ENCODE results near the gene COG5. TPM values are rescaled to one million over a fixed set of nuclear protein-coding genes. Genes with fewer than 3 reads are reported as not detected.
A peak's percentile ranks its signal among the peaks of the same experiment; 100 is the strongest.

COG5 gene
- total and polyA plus RNA-seq, 11 donors = 9.4 to 61.6 (median 42.1) TPM

GRCh38 chr7:107187774-107188173, 375.9 kb downstream of the COG5 start:
- H3K4me1 ChIP-seq = peaks cover 0 to 11% (median 0%) of the 10 kb centered on the region in 12 donors
- no peaks in the 10 kb centered on the region for H3K27me3 ChIP-seq
- H3K27ac ChIP-seq = no peak overlapping the region
- 67 to 75% (median 70%) methylated on average over 2 of the region's 2 CpGs for WGBS, 4 donors
- DNase-seq (no peak), ATAC-seq (no peak)
- H3K9me3 ChIP-seq = no peaks in the 10 kb centered on the region
- intact Hi-C loops (cut with DNase I) = loop anchor here in 2 of 10 donors (10.0 kb wide), 2 partner anchors 397 to 417 kb away; partner anchors contain the start of gene BCAP29 (in 1 of the 2)
- no peak overlapping the region for H3K4me3 ChIP-seq
- no peak for TF ChIP-seq POLR2A (IDR thresholded peaks at IDR 0.05)
- no peak for TF ChIP-seq CTCF (IDR thresholded peaks at IDR 0.05)
- H3K36me3 ChIP-seq = peaks cover 0 to 100% (median 100%) of the 10 kb centered on the region in 9 donors

GRCh38 chr7:107186240-107186639, 377.5 kb downstream of the COG5 start:
- H3K27me3 ChIP-seq = no peaks in the 10 kb centered on the region
- DNase-seq (no peak), ATAC-seq (no peak)
- no peak overlapping the region for H3K4me3 ChIP-seq
- intact Hi-C loops (cut with DNase I) = loop anchor here in 2 of 10 donors (10.0 kb wide), 2 partner anchors 399 to 419 kb away; partner anchors contain the start of gene BCAP29 (in 1 of the 2)
- H3K9me3 ChIP-seq = no peaks in the 10 kb centered on the region
- TF ChIP-seq POLR2A (IDR thresholded peaks at IDR 0.05) = no peak
- TF ChIP-seq CTCF (IDR thresholded peaks at IDR 0.05) = no peak
- no peak overlapping the region for H3K27ac ChIP-seq
- H3K36me3 ChIP-seq = peaks cover 0 to 100% (median 100%) of the 10 kb centered on the region in 9 donors
- 94 to 96% (median 95%) methylated on average over 4 of the region's 4 CpGs for WGBS, 4 donors
- peaks cover 0 to 24% (median 4%) of the 10 kb centered on the region in 12 donors for H3K4me1 ChIP-seq

GRCh38 chr7:107185716-107186115, 378.0 kb downstream of the COG5 start:
- TF ChIP-seq CTCF (IDR thresholded peaks at IDR 0.05) (no peak), POLR2A (IDR thresholded peaks at IDR 0.05) (no peak)
- Histone ChIP-seq H3K4me1 (peaks cover 0 to 29% (median 5%) of the 10 kb centered on the region in 12 donors), H3K9me3 (no peaks in the 10 kb centered on the region), H3K4me3 (no peak overlapping the region), H3K27me3 (no peaks in the 10 kb centered on the region), H3K36me3 (peaks cover 0 to 100% (median 100%) of the 10 kb centered on the region in 9 donors), H3K27ac (no peak overlapping the region)
- DNase-seq (no peak), ATAC-seq (no peak)
- WGBS, 4 donors = 83 to 95% (median 89%) methylated on average over 4 of the region's 4 CpGs
- intact Hi-C loops (cut with DNase I) = loop anchor here in 2 of 10 donors (10.0 kb wide), 2 partner anchors 399 to 419 kb away; partner anchors contain the start of gene BCAP29 (in 1 of the 2)

- H3K4me1 ChIP-seq = peaks cover 0 to 62% (median 32%) of the 10 kb centered on the region in 12 donors
- H3K4me3 ChIP-seq = no peak overlapping the region
- intact Hi-C loops (cut with DNase I) = loop anchor here in 2 of 10 donors (10.0 kb wide), 2 partner anchors 404 to 424 kb away; partner anchors contain the start of gene BCAP29 (in 1 of the 2)
- H3K9me3 ChIP-seq = no peaks in the 10 kb centered on the region
- 85 to 88% (median 88%) methylated on average over 5 of the region's 5 CpGs for WGBS, 4 donors
- no peak overlapping the region for H3K27ac ChIP-seq
- DNase-seq (no peak), ATAC-seq (peak in 1 of 4 donors; percentile 8)
- peaks cover 0 to 72% (median 65%) of the 10 kb centered on the region in 9 donors for H3K36me3 ChIP-seq
- no peaks in the 10 kb centered on the region for H3K27me3 ChIP-seq
- TF ChIP-seq POLR2A (IDR thresholded peaks at IDR 0.05) (no peak), CTCF (IDR thresholded peaks at IDR 0.05) (no peak)
Observed at GRCh38 chr7:107181172-107181571, 382.5 kb downstream of the COG5 start.

All from heart left ventricle (tissue), 16 donors.